Measurements from ENCODE around the gene MYH14.
A peak's percentile ranks its signal among the peaks of the same experiment; 100 is the strongest.
"Not testable (repeated sequence)": the region's sequence is repeated elsewhere in the genome, so short reads cannot be mapped to it uniquely, and the experiment has no call there.

The MYH14 gene

DNA sequence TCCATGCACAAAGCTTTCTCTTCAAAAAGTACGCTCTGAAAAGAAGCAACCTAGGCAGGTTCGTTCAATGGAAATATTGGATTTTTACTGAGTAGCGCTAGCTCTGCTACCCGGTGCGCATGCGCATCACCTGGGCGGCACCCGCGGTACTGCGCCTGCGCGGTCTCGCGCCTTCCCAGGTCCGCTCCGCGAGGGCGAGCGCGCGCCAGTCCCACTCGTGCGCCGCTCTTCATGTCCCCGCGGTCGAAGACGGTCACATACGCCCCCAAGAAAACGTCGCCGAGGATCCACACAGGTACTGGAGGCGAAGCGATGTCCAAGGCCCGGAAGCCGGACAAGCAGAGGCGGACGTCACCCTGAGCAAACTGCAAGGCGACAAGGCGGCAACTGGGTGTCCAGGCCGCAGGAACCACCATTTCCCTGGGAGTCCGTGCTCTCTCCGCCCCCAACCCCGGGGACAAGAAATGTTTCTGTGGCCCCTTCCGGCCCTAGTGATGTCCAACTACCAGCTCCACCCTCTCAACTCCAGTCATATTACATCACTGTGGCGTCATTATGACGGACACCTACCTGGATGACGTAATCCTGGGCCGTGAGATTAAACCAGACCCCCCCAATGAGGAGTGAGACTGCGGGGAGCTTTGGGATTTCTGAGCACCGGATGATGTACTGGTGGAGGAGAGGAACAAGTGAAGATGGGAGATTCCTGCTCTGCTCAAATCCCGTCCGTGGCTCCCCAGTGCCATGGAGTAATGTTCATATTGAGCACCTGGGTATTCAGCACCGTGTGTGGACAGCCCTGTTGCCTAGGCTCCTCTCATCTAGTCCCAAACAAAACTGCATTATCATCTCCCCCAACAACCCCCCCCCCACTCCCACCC, 130.6 kb downstream of the MYH14 start:
- DNase-seq (ENCODE audit: low read depth) = no peak

DNA sequence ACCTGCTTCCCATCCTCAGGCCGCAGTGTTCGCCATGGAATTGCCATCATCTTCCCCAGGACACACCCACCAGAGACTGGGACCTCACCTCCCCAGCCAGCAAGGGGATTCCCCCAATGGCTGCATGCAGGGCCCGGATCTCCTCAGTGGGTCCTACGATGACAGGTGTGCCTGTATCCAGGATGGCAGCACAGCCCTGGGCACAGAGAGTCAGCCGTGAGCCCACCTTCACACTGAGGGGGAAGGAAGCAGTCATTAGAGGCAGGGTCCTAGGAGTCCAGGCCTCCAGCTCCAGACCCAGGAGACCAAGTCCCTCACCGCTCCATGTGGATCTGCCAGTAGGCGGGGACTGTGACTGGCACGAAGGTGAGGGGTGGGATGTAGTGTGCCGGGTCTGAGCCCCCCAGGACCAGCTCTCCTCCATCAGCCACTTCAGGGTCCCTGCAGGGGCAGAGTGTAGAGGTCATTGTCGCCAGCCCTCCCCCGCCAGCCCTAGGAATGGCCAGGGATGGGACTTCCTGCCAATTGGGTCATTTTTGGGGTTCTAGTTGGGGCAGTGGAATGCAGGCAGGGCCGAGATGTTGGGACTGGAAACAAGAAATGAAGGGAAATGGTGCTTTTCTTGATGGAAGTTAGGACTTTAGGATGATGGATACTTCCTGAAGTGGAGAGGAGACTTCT, 131.5 kb downstream of the MYH14 start:
- DNase-seq (ENCODE audit: low read depth) = no peak

DNA sequence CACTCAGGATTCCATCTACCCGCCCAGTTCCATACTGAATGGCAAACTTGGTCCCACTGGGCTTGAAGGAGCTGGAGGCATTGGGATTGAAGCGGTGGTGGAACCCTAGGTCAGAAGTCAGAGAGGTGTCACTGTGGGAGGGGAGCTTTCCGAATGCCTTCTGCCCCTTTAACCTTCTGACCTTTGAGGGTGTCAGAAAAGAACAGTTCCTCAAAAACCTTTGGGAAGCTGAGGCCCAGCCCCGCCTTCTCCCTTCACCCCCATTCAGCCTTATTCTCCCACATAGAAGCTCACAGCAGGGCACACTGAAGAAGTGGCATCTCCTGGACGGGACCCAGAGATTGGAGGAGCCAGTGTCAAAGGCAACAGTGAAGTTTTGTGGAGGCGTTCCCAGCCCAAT, 133.6 kb downstream of the MYH14 start:
- not testable (repeated sequence) for DNase-seq (ENCODE audit: low read depth)

DNA sequence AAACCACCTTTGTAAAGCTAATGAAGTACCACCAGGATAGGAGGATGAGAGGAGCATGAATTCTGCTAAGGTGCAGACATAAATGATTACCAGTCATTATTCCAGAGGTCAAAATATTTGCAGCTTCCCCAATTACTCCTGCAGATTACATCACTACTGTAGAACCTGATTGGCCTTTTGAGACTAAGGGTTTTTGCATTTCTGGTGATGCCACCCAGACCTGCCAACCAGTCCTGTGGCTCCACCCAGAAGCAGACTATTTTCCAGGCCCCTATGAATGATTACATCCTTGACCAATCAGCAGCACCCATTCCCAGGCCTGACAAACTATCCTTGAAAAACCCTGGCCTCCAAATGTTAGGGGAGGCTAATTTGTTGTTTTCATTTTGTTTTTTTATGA, 136.9 kb downstream of the MYH14 start:
- DNase-seq (ENCODE audit: low read depth) = no peak

DNA sequence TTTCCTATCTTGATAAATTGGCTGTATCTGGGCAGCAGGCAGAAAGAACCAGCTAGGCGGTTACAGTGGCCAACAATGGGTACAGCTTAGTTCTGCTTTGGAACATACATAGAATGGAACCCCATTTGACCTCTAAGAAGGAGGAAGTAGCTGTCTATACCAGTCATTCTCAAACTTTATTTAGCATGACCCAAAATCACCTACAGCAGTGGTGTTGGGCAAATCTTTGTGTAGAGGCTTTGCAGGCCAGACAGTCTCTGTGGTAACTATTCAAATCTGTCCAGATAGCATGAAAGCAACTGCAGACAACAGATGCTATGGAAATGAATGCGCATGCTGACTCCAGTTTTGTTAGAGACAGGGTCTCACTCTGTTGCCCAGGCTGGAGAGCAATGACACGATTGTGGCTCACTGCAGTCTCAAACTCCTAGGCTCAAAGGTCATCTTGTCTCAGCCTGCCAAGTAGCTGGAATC, 137.7 kb downstream of the MYH14 start:
- no peak for DNase-seq (ENCODE audit: low read depth)

DNA sequence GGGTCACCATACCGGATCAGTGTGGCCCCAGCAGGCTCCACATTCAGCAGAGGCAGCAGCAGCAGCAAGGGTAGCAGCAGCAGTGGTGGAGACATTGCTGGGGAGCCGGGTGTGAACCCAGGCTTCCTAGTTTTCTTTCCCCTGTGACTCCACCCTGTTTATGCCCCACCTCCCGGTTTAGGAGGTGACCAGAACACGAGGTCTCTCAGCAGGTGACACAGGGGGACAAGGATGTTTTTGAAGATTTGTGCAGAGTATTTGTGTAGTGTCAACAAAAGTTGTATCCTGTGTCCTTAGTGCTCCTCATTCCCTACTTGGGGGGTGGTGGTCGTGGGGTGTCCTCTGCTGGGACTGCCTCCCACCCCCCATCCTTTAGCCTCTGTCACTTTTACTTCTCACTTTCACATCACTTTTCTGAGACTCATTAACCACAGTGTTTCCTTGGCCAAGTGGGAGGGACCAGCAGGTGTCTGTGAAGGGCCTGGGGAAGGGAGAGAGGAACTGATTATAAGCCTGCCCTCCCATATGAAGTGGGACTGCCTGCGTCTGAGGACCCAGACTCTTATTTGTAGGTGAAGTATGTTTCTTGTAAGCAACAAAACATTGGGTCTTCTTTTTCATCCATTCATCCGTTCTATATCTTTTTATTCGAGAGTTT, 141.4 kb downstream of the MYH14 start:
- no peak for DNase-seq (ENCODE audit: low read depth)

DNA sequence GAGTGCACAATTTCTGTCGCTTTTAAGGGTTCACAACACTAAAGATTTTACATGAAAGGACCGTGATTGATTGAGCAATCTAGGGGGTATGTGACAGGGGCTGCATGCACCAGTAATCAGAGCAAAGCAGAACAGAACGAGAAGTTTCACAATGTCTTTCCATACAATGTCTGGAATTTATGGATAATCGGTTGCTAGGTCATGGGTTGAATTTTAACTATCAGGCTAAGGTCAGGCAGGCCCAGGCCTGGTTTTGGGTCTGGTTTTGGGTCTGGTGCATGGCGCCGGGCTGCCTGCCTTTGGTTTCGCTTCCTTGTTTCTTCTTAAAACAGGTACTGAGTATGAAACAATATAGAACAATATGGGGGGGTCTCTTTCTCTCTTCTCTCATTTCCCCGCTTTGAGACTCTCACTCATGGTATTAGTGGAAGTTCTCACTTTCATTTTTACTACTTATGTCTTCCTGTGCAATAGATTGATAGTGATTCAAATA, 143.7 kb downstream of the MYH14 start:
- not testable (repeated sequence) for DNase-seq (ENCODE audit: low read depth)

DNA sequence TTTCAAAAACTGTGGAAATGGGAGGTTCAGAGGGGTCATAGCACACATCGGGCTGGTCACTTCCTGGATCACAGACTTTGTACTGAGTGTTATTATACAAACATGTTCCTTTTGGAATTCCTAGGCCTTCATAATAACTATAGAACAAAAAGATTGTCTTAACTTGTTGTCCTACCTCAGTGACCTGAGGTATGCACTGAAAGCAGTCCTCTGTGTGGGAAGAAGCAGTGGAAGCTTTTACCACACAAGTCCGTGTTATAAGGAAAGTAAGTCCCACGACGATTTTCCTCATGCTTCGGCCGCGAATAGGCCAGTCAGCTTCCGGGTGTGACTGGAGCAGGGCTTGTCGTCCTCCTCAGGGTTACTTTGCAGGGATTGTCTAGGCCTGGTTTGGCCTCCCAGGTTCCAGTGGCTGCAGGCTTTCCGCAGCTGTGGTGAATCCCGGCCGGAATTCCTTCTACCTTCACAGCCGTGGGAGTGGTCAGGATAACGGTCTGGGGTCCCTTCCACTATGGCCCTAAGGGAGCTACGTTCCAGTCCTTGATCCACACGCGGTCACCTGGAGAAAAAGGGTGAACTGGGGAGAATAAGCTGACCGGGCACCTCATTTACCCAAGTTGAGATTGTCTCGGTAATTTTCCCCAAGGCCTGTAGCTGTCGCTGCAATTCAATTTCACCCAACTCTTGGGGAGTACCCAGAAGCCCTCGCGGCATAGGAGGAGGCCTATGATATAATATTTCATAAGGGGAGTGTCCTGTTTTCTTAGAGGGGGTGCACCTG, 146.0 kb downstream of the MYH14 start:
- no peak for DNase-seq (ENCODE audit: low read depth)

DNA sequence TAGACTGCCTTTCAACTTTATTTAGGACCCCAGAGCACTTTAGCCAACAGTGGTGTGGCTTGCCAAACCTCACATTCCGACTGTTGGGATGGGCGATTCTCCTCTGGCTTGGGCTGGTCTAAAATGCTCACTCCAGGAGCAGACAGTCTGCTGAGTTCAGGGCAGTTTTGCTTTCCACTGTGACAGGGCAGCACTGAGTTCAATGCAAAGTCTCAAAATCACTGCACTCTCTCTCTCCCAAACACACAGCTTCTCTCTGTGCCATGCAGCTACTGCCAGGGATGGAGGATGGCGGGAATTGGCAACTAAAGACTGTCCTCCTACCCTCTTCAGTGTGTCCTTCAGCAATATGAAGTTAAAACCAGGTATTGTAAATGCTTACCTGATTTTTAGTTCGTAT, 148.8 kb downstream of the MYH14 start:
- DNase-seq (ENCODE audit: low read depth) = no peak

DNA sequence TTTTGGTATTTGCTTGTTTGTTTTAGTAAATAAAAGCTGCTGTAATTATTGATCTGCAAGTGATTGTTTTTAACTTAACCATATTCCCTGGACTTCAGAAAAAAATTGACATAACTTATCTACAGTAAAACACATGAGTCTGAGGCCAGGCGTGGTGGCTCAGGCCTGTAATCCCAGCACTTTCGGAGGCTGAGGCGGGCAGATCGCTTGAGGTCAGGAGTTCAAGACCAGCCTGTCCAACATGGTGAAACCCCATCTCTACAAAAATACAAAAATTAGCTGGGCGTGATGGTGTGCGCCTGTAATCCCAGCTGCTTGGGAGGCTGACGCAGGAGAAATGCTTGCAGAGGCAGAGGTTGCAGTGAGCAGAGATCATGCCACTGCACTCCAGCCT, 150.1 kb downstream of the MYH14 start:
- DNase-seq (ENCODE audit: low read depth) = not testable (repeated sequence)

DNA sequence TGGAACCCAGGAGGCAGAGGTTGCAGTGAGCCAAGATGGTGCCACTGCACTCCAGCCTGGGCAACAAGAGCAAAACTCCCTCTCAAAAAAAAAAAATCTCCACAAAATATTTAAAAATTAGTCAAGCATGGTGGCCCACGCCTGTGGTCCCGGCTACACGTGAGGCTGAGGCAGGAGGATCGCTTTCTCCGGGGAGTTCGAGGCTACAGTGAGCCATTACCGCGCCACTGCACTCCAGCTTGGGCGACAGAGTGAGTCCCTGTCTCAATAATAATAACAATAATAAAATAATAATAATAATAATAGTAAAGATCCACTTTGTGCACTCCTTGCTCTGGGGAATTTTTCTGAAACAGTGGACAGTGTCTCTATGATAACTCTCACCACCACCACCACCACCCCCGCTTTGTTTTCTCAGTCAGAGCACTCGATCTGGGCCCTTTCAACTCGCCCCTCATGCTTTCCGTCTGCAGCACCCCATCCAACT, 153.3 kb downstream of the MYH14 start:
- DNase-seq (ENCODE audit: low read depth) = no peak

DNA sequence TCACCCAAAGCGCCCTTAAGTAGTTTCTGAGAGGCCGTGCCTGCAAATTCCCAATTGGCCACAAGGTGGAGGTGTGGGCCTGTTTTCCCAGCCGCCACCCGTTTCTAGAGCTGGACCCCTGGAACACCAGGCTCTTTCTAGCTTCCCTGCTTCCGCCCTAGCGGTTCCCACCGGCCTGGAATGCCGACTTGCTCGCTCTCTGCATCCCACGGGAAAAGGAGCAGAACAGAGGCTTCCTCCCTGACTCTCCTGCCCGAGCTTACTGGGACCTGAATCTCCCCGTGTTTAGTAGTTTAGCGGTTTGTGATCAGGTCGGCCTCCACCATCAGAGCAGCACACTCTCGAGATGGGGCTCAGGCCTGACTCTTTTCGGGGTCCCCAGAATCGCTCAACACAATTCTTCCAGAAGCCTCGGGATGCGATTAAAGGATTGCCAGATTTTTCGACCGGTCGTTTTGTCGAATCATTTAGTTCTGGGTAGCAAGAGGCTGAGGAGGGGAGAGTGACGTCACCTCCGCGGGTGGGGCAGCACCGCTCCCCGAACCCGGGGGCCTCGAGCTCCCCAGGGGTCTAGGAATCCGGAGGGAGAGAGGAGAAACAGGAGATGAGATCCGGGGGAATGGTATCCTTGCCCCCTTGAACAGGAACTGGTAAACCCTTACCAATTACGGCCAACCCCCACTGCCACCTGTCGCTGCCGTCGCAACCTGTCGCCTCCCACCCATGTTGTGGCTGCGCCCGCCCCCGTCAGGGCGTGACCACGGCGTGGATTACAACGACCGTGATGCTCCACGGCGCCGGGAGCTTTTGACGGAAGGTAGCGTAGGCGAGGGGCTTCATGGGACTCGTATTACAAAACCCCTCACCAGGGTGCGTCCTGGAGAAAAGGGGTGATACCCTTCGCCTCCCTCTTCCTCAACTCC, 154.0 kb downstream of the MYH14 start:
- DNase-seq (ENCODE audit: low read depth) = peak; percentile 78

DNA sequence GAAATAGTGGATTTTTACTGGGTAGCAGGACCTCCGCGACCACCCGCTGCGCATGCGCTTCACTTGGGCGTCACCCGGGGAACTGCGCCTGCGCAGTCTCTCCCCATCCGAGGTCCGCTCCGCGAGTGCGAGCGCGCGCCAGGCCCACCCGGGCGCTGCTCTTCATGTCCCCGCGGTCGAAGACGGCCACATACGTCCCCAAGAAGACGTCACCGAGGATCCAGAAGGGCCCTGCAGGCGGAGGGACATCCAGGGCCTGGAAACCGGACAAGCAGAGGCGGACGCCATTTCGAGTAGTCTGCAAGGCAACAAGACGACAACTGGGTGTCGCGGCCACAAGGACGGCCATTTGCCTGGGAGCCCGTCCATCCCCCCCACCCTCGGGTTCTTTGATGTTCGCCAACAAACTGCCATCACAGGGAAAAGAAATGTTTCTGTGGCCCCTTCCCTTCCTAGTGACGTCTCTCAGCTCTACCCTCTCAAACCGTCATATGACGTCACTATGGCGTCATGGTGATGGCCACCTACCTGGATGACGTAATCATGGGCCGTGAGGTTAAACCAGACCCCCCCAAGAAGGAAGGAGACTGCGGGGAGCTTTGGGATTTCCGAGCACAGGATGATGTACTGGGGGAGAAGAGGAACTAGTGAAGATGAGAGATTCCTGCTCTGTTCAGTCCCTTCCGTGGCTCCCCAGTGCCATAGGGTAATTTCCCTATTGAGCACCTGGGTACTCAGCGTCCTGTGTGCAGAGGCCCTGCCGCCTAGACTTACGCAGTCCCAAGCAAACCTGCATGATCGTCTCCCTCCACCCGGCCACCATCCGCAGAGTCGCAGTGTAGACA, 155.3 kb downstream of the MYH14 start:
- peak; percentile 69 for DNase-seq (ENCODE audit: low read depth)

DNA sequence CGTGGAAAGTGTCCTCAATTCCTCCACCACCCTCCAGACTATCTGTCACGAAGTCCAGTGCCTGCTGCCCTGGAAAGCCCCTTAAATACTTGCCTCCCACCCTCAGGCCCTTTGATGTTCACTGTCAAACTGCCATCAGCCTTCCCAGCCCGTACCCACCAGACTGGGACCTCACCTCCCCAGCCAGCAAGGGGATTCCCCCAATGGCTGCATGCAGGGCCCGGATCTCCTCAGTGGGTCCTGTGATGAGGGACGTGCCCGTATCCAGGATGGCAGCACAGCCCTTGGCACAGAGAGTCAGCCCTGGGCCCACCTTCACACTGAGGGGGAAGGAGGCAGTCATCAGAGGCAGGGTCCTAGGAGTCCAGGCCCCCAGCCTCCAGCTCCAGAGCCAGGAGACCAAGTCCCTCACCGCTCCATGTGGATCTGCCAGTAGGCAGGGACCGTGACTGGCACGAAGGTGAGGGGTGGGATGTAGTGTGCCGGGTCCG, 156.0 kb downstream of the MYH14 start:
- DNase-seq (ENCODE audit: low read depth) = no peak

All from activated T-cell treated with anti-CD3 and anti-CD28 coated beads for 24 hours (primary cell).